Neuronal stem cell (in vitro differentiated cells): Measurements from ENCODE around the gene VILL.

Source experiments
- DNase-seq: peaks from one replicate; pipeline ENCODE4 v3.0.0-alpha.2; 2013; ENCODE audit warnings: low spot score
- H2AFZ ChIP-seq: one replicate; pipeline ENCODE4 v1.6.1; 2013; ENCODE audit warnings: mild to moderate bottlenecking, low read length, inconsistent platforms
- H2AK5ac ChIP-seq: 2 replicates; pipeline ENCODE4 v1.6.1; 2013; ENCODE audit warnings: low read depth, mild to moderate bottlenecking, inconsistent platforms, low read length, moderate library complexity, mixed read lengths
- H2BK120ac ChIP-seq: 2 replicates; pipeline ENCODE4 v1.6.1; 2013; ENCODE audit warnings: low read depth, mild to moderate bottlenecking, inconsistent platforms, low read length, moderate library complexity, mixed read lengths
- H2BK12ac ChIP-seq: one replicate; pipeline ENCODE4 v1.6.1; 2013; ENCODE audit warnings: low read length, inconsistent platforms
- H2BK15ac ChIP-seq: 2 replicates; pipeline ENCODE4 v1.6.1; 2013; ENCODE audit warnings: mild to moderate bottlenecking, low read length, inconsistent platforms, mixed read lengths
- H2BK5ac ChIP-seq: one replicate; pipeline ENCODE4 v1.6.1; 2013; ENCODE audit warnings: inconsistent platforms, mild to moderate bottlenecking, low read length, moderate library complexity
- H3K14ac ChIP-seq: one replicate; pipeline ENCODE4 v1.6.1; 2013; ENCODE audit warnings: low read length, inconsistent platforms
- H3K18ac ChIP-seq: 2 replicates; pipeline ENCODE4 v1.6.1; 2013; ENCODE audit warnings: low read length, inconsistent platforms
- H3K23ac ChIP-seq: 2 replicates; pipeline ENCODE4 v1.6.1; 2013; ENCODE audit warnings: low read depth, mild to moderate bottlenecking, mixed read lengths, low read length, inconsistent platforms; ENCODE audit not compliant: poor library complexity
- H3K27ac ChIP-seq: replicated peaks from 3 replicates; pipeline ENCODE4 v1.5.1; 2013; ENCODE audit warnings: low read length, inconsistent platforms
- H3K27me3 ChIP-seq, 3 experiments: 2 replicates each; pipeline ENCODE4 v1.6.1; 2013; ENCODE audit warnings: low read length in 3 of 3, mild to moderate bottlenecking in 2 of 3, inconsistent platforms in 1 of 3, low read depth in 1 of 3, mixed read lengths in 1 of 3, moderate library complexity in 1 of 3; ENCODE audit not compliant: control insufficient read depth in 3 of 3, insufficient read depth in 3 of 3
- H3K36me3 ChIP-seq, 2 donors: replicated peaks in 1 of 2; 2 replicates each; pipeline ENCODE4 v1.6.1; 2013; ENCODE audit warnings: low read length in 2 of 2; ENCODE audit not compliant: control insufficient read depth in 2 of 2, insufficient read depth in 2 of 2
- H3K4ac ChIP-seq: 2 replicates; pipeline ENCODE4 v1.6.1; 2013; ENCODE audit warnings: inconsistent platforms, mild to moderate bottlenecking, low read length, moderate library complexity
- H3K4me1 ChIP-seq, 2 donors: 1 replicate in 1 of 2; 2 replicates in 1 of 2; pipeline ENCODE4 v1.6.1; 2013; ENCODE audit warnings: low read length in 2 of 2, low read depth in 1 of 2; ENCODE audit not compliant: control insufficient read depth in 2 of 2, insufficient read depth in 1 of 2
- H3K4me2 ChIP-seq: one replicate; pipeline ENCODE4 v1.6.1; 2013; ENCODE audit warnings: mild to moderate bottlenecking, low read length, inconsistent platforms; ENCODE audit not compliant: insufficient read depth, poor library complexity, severe bottlenecking
- H3K4me3 ChIP-seq, 2 donors: 2 replicates each; pipeline ENCODE4 v1.5.1; 2013; ENCODE audit warnings: low read length in 2 of 2, mild to moderate bottlenecking in 2 of 2, inconsistent platforms in 1 of 2, moderate library complexity in 1 of 2
- H3K79me1 ChIP-seq: one replicate; pipeline ENCODE4 v1.6.1; 2013; ENCODE audit warnings: low read depth, mild to moderate bottlenecking, inconsistent platforms, low read length, moderate library complexity
- H3K9ac ChIP-seq: one replicate; pipeline ENCODE4 v1.6.1; 2013; ENCODE audit warnings: mild to moderate bottlenecking, low read depth, low read length, inconsistent platforms; ENCODE audit not compliant: poor library complexity
- H3K9me3 ChIP-seq, 2 donors: replicated peaks in 1 of 2; 2 replicates each; pipeline versions ENCODE3 to v1.6.1; 2013; ENCODE audit warnings: low read length in 2 of 2, mild to moderate bottlenecking in 2 of 2, inconsistent platforms in 1 of 2, low read depth in 1 of 2, mixed read lengths in 1 of 2, moderate library complexity in 1 of 2; ENCODE audit not compliant: control insufficient read depth in 2 of 2, insufficient read depth in 1 of 2
- H4K8ac ChIP-seq: one replicate; pipeline ENCODE4 v1.6.1; 2013; ENCODE audit warnings: low read depth, mild to moderate bottlenecking, inconsistent platforms, low read length, moderate library complexity
- H4K91ac ChIP-seq: one replicate; pipeline ENCODE4 v1.6.1; 2013; ENCODE audit warnings: low read length, low read depth, mild to moderate bottlenecking, inconsistent platforms; ENCODE audit not compliant: poor library complexity
- WGBS, 2 donors: extraction: QIAGEN DNeasy Blood & Tissue Kit; methylation state at CpG; one replicate each; pipeline ENCODE4 v1.1.7; 2013; ENCODE audit warnings: missing lambda C conversion rate in 2 of 2, mixed read lengths in 1 of 2; ENCODE audit not compliant: insufficient read length in 2 of 2, insufficient replicate concordance in 1 of 2; ENCODE audit errors: extremely low coverage in 2 of 2; 5-methylcytosine and 5-hydroxymethylcytosine counted together

VILL gene

GRCh38 chr3:37968199-37968598 lies 22.4 kb upstream of the VILL start:
- H2AFZ ChIP-seq: no peak overlapping the region
- no peak overlapping the region for H3K14ac ChIP-seq
- no peak overlapping the region for H2AK5ac ChIP-seq
- H3K79me1 ChIP-seq: no peaks in the 10 kb centered on the region
- no peak overlapping the region for H3K23ac ChIP-seq
- WGBS, 2 donors: no CpG with 5 or more reads among the region's 9 CpGs
- no peak overlapping the region for H2BK5ac ChIP-seq
- H3K4me1 ChIP-seq: no peaks in the 10 kb centered on the region
- no peak overlapping the region for H3K18ac ChIP-seq
- no peak overlapping the region for H2BK12ac ChIP-seq
- no peak overlapping the region for H3K4me3 ChIP-seq
- H3K9me3 ChIP-seq: no peaks in the 10 kb centered on the region
- no peak overlapping the region for H4K91ac ChIP-seq
- no peak for DNase-seq
- no peak overlapping the region for H2BK120ac ChIP-seq
- H3K9ac ChIP-seq: no peak overlapping the region
- H3K36me3 ChIP-seq: peaks cover 7 to 28% of the 10 kb centered on the region in 2 donors
- no peaks in the 10 kb centered on the region for H3K27me3 ChIP-seq
- H3K27ac ChIP-seq: no peak overlapping the region
- no peak overlapping the region for H4K8ac ChIP-seq
- H2BK15ac ChIP-seq: no peak overlapping the region
- H3K4ac ChIP-seq: no peak overlapping the region
- no peak overlapping the region for H3K4me2 ChIP-seq

- no peak for DNase-seq
Observed at GRCh38 chr3:37968813-37969595, 21.6 kb upstream of the VILL start.

GRCh38 chr3:37969596-37970100 lies 20.9 kb upstream of the VILL start:
- Histone ChIP-seq H3K14ac (peak overlapping the region; percentile 15), H3K4me3 (no peak overlapping the region)
- no CpG with 5 or more reads among the region's 7 CpGs for WGBS, 2 donors

More at GRCh38 chr3:37968813-37969595, 21.6 kb upstream of the VILL start:
- H3K9me3 ChIP-seq: no peaks in the 10 kb centered on the region
- H2AFZ ChIP-seq: no peak overlapping the region
- H2BK120ac ChIP-seq: no peak overlapping the region
- H3K4me2 ChIP-seq: no peak overlapping the region
- H2BK15ac ChIP-seq: no peak overlapping the region
- WGBS, 2 donors: no CpG with 5 or more reads among the region's 15 CpGs
- peak overlapping the region; percentile 15 for H3K14ac ChIP-seq
- no peak overlapping the region for H3K18ac ChIP-seq
- peak overlapping the region; percentile 15 for H3K9ac ChIP-seq
- peaks cover 9 to 31% of the 10 kb centered on the region in 2 donors for H3K36me3 ChIP-seq
- H2AK5ac ChIP-seq: no peak overlapping the region
- no peak overlapping the region for H3K23ac ChIP-seq
- no peak overlapping the region for H4K91ac ChIP-seq
- no peak overlapping the region for H3K27ac ChIP-seq
- H2BK5ac ChIP-seq: no peak overlapping the region
- H3K4me1 ChIP-seq: no peaks in the 10 kb centered on the region
- H2BK12ac ChIP-seq: no peak overlapping the region
- H3K27me3 ChIP-seq: no peaks in the 10 kb centered on the region
- no peaks in the 10 kb centered on the region for H3K79me1 ChIP-seq
- no peak overlapping the region for H3K4me3 ChIP-seq
- no peak overlapping the region for H3K4ac ChIP-seq
- H4K8ac ChIP-seq: no peak overlapping the region

GRCh38 chr3:37970802-37971201 lies 19.8 kb upstream of the VILL start:
- no CpG with 5 or more reads among the region's 5 CpGs for WGBS, 2 donors

More at GRCh38 chr3:37969596-37970100, 20.9 kb upstream of the VILL start:
- H3K4ac ChIP-seq: no peak overlapping the region
- H3K36me3 ChIP-seq: peaks cover 9 to 31% of the 10 kb centered on the region in 2 donors
- H3K27me3 ChIP-seq: no peaks in the 10 kb centered on the region
- H2BK15ac ChIP-seq: no peak overlapping the region
- H2BK5ac ChIP-seq: no peak overlapping the region
- H3K4me2 ChIP-seq: no peak overlapping the region
- no peak overlapping the region for H2AK5ac ChIP-seq
- no peak overlapping the region for H3K9ac ChIP-seq
- no peak overlapping the region for H2BK12ac ChIP-seq
- no peaks in the 10 kb centered on the region for H3K4me1 ChIP-seq
- no peak overlapping the region for H4K91ac ChIP-seq
- no peak overlapping the region for H3K23ac ChIP-seq
- no peak overlapping the region for H3K27ac ChIP-seq
- H2AFZ ChIP-seq: no peak overlapping the region
- no peak overlapping the region for H3K18ac ChIP-seq
- no peaks in the 10 kb centered on the region for H3K79me1 ChIP-seq
- DNase-seq: no peak
- H3K9me3 ChIP-seq: no peaks in the 10 kb centered on the region
- H4K8ac ChIP-seq: no peak overlapping the region
- no peak overlapping the region for H2BK120ac ChIP-seq

More at GRCh38 chr3:37970802-37971201, 19.8 kb upstream of the VILL start:
- H3K14ac ChIP-seq: no peak overlapping the region
- no peak overlapping the region for H4K91ac ChIP-seq
- peak overlapping the region; percentile 28 for H2BK5ac ChIP-seq
- H3K4ac ChIP-seq: no peak overlapping the region
- H3K18ac ChIP-seq: no peak overlapping the region
- no peak overlapping the region for H2BK12ac ChIP-seq
- no peak overlapping the region for H3K4me3 ChIP-seq
- no peak overlapping the region for H3K4me2 ChIP-seq
- no peak for DNase-seq
- H2BK15ac ChIP-seq: no peak overlapping the region
- H3K9ac ChIP-seq: no peak overlapping the region
- H4K8ac ChIP-seq: no peak overlapping the region
- no peak overlapping the region for H3K27ac ChIP-seq
- H3K9me3 ChIP-seq: peaks cover 0 to under 1% of the 10 kb centered on the region in 2 donors
- no peaks in the 10 kb centered on the region for H3K79me1 ChIP-seq
- no peak overlapping the region for H3K23ac ChIP-seq
- H3K4me1 ChIP-seq: no peaks in the 10 kb centered on the region
- H3K36me3 ChIP-seq: peaks cover 15 to 35% of the 10 kb centered on the region in 2 donors
- no peak overlapping the region for H2BK120ac ChIP-seq
- no peaks in the 10 kb centered on the region for H3K27me3 ChIP-seq
- no peak overlapping the region for H2AFZ ChIP-seq
- H2AK5ac ChIP-seq: no peak overlapping the region
